Breast epithelium (tissue), 4 donors: ENCODE measurements around the gene RFC4. TPM values are rescaled to one million over a fixed set of nuclear protein-coding genes. Genes with fewer than 3 reads are reported as not detected.

Experiments
- DNase-seq, 2 donors: peaks; one replicate each; pipeline ENCODE4 v3.0.0-alpha.2; 2019; ENCODE audit warnings: low spot score in 2 of 2
- H3K27ac ChIP-seq, 2 donors: fragments of 200-600 bp; sonication (generic) in 1 of 2; one replicate each; pipeline ENCODE4 v1.5.1; 2016 to 2019; ENCODE audit warnings: mild to moderate bottlenecking in 1 of 2
- H3K27me3 ChIP-seq, 2 donors: fragments of 200-600 bp; sonication (generic) in 1 of 2; one replicate each; pipeline versions ENCODE4 v1.5.1 to v1.6.0; 2017 to 2019; ENCODE audit warnings: control low read depth in 1 of 2, mild to moderate bottlenecking in 1 of 2
- H3K36me3 ChIP-seq: fragments of 200-600 bp; one replicate; pipeline ENCODE4 v1.5.1; 2019
- H3K4me1 ChIP-seq, 2 donors: fragments of 200-600 bp; sonication (generic); one replicate each; pipeline ENCODE4 v1.5.1; 2016 to 2019; ENCODE audit warnings: control low read depth in 1 of 2
- H3K4me3 ChIP-seq, 3 donors: fragments of 200-600 bp; sonication (generic); 1 replicate in 2 of 3; 2 replicates in 1 of 3; pipeline ENCODE4 v1.5.1; 2016 to 2019; ENCODE audit warnings: mild to moderate bottlenecking in 3 of 3, moderate library complexity in 2 of 3
- H3K9me3 ChIP-seq, 2 donors: fragments of 200-600 bp; sonication (generic) in 1 of 2; one replicate each; pipeline ENCODE4 v1.5.1; 2016 to 2019; ENCODE audit warnings: control low read depth in 1 of 2
- POLR2A ChIP-seq: fragments of 450-650 bp; IDR thresholded peaks from one replicate; pipeline ENCODE4 v1.6.1; 2016; ENCODE audit warnings: antibody characterized with exemption, mild to moderate bottlenecking, moderate library complexity
- POLR2AphosphoS5 ChIP-seq, 3 donors: sonication (generic); formaldehyde crosslinking; IDR thresholded peaks; one replicate each; pipeline ENCODE4 v1.6.1; 2017; ENCODE audit warnings: antibody characterized with exemption in 3 of 3
- intact Hi-C: fragments of 100-400 bp; cut with DNase I; formaldehyde crosslinking; loops from one replicate; pipeline ENCODE4 v1.15.1; 2023; ENCODE audit warnings: low total_unique reads
- total RNA-seq, 3 donors: library from RNA; depleted of rRNA; stranded (reverse); fragments of >200 nt; gene quantifications; one replicate each; pipeline ENCODE4 v1.1.0, GENCODE V29; 2016
- TF ChIP-seq, protein P1 (sequence below), 3 donors: fragments of 450-650 bp; IDR thresholded peaks; one replicate each; pipeline ENCODE4 v1.5.1; 2016 to 2017; ENCODE audit warnings: antibody characterized with exemption in 3 of 3, mild to moderate bottlenecking in 3 of 3, moderate library complexity in 3 of 3

The RFC4 gene
- total RNA-seq, 3 donors from 2014 or later, result 8.5 to 14.5 (median 10.8) TPM

DNA sequence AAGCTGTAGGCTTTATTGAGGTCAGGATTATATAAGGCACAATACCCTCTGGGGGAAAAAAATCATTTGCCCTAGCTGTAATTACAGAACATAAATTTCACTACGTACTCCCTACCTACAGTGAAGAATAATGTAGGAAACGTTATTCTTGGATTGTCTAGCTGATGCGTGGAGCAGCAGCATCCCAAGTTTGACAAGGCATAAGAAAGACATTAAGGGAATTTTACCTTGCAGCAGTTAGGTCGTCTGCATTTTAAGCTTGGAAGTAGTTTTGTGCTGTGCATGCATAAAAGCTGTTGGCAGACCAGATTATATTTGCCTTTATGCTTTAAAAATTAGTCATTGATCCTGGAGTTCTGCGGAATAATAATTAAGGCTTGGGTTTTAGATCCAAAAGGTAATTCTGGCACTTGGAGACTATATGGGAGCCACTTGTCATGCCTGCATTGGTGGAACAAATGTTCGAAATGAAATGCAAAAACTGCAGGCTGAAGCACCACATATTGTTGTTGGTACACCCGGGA lies 20.7 kb downstream of the RFC4 start:
- intact Hi-C loops, result no loop called here
- H3K27ac ChIP-seq, result no peak overlapping the region
- peaks cover 7 to 12% of the 10 kb centered on the region in 2 donors for H3K4me1 ChIP-seq
- no peak for DNase-seq
- H3K9me3 ChIP-seq, result no peaks in the 10 kb centered on the region
- H3K4me3 ChIP-seq, result peak overlapping the region; percentile 82 to 99 (median 94)
- H3K36me3 ChIP-seq, result peaks cover 15% of the 10 kb centered on the region
- H3K27me3 ChIP-seq, result no peaks in the 10 kb centered on the region
- no peak for TF ChIP-seq POLR2A
- TF ChIP-seq POLR2AphosphoS5 (IDR thresholded peaks at IDR 0.05), result no peak
- TF ChIP-seq, protein P1, sequence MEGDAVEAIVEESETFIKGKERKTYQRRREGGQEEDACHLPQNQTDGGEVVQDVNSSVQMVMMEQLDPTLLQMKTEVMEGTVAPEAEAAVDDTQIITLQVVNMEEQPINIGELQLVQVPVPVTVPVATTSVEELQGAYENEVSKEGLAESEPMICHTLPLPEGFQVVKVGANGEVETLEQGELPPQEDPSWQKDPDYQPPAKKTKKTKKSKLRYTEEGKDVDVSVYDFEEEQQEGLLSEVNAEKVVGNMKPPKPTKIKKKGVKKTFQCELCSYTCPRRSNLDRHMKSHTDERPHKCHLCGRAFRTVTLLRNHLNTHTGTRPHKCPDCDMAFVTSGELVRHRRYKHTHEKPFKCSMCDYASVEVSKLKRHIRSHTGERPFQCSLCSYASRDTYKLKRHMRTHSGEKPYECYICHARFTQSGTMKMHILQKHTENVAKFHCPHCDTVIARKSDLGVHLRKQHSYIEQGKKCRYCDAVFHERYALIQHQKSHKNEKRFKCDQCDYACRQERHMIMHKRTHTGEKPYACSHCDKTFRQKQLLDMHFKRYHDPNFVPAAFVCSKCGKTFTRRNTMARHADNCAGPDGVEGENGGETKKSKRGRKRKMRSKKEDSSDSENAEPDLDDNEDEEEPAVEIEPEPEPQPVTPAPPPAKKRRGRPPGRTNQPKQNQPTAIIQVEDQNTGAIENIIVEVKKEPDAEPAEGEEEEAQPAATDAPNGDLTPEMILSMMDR (IDR thresholded peaks at IDR 0.05), result no peak

DNA sequence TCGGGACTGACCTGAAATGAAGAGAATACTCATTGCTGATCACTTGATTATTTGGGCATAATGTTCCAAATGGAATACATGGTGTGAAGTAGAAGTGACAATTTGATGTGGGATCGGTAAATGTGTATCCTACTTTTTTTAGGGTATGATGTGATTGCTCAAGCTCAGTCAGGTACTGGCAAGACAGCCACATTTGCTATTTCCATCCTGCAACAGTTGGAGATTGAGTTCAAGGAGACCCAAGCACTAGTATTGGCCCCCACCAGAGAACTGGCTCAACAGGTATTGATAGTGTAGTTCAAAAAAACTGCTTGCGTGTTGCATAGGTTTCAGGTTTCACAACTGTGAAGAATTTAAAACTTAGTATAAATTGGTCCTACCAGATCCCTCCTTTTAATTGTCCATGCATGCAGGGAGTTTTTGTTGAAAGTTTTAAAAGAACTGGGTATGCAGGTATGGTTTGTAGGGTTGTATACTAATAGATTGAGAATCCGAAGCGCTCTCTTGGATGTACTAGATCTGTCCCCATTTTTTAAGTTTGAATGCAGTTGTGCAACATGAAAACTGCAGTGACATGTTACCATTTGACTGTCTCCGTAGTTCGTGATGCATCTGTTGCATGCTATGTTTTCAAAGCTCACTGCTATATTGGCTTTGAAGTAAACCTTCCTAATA lies 21.3 kb downstream of the RFC4 start:
- Histone ChIP-seq H3K36me3 (peaks cover 15% of the 10 kb centered on the region), H3K27me3 (no peaks in the 10 kb centered on the region), H3K9me3 (no peaks in the 10 kb centered on the region), H3K27ac (peak overlapping the region; percentile 9 to 99), H3K4me1 (peaks cover 7 to 12% of the 10 kb centered on the region in 2 donors), H3K4me3 (peak overlapping the region; percentile 82 to 99 (median 94))
- DNase-seq, result no peak
- TF ChIP-seq, protein P1 (IDR thresholded peaks at IDR 0.05), result no peak
- TF ChIP-seq POLR2AphosphoS5 (IDR thresholded peaks at IDR 0.05) (no peak), POLR2A (no peak)
- intact Hi-C loops, result no loop called here

DNA sequence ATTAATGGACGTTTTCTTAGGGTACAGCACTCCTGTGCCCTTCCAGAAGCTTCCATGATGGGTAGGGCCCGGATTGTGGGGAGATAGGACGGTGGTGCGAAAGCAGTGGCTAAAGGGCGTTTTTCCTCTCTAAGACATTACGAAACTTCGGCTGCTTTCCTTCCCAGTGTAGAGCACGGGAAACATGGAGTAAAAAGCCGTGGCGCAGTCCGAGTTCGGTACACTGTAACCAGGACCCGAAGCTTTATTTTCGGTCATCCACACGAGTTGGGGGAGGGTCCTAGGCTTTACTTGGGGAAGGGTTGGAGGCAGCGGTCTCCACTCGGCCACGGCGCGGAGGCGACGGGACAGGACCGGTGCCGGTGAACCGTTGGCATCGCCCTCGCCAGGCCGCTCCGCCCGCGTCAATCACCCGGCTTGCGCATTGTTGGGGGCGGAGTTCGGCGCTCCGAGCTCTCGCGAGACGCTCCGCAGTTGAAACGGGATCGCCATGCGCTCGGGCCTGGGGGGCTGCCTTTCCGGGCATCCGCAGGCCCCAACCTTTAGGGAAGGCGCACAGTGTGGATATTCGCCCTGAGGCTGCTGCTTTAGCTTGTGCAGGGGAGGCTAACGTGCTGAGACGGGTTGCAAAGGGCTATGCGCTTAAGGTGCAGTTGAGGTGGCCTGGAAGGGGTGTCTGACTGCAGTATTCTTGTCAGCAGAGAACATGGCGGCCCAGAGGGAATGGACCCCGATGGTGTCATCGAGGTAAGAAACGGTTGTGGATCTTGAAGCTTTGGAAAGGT lies 22.4 kb downstream of the RFC4 start:
- Histone ChIP-seq H3K9me3 (no peaks in the 10 kb centered on the region), H3K36me3 (peaks cover 15% of the 10 kb centered on the region), H3K27ac (peak overlapping the region; percentile 96 to 99), H3K4me3 (peak overlapping the region; percentile 82 to 99 (median 94)), H3K27me3 (no peaks in the 10 kb centered on the region), H3K4me1 (peaks cover 7 to 12% of the 10 kb centered on the region in 2 donors)
- TF ChIP-seq, protein P1 (IDR thresholded peaks at IDR 0.05), result no peak
- no peak for TF ChIP-seq POLR2A
- peak; percentile 52 to 85 (median 85) for TF ChIP-seq POLR2AphosphoS5 (IDR thresholded peaks at IDR 0.05)
- intact Hi-C loops, result no loop called here
- peak; percentile 68 to 87 for DNase-seq

DNA sequence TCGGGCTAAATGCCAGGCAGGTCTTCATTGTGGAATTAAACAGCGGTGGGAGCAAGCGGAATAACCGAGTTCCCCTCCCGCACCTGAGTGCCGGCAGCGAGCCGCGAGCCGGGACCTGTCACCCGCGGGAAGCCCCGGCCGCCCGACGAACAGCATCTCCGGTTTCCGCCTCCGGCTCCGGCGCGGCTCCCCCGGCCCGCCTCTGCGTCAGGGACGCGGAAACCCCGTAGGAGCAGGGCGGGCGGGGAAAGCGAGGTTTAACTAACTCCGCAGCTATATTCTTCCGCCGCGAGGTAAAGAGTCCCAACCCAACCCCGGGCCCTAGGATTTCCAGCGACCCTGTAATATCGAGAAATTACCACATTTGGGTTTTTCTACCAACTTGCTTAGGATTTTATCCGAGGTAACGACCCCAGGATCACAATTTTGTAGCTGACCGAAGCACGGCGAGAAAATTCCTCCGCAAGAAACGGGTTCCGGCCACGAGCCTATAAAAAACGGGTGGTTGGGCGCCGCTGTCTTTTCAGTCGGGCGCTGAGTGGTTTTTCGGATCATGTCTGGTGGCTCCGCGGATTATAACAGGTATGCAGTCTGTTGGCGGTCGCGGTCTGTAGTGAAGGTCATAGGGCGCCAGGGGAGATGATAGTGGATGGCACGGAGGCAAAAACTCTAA lies 23.1 kb downstream of the RFC4 start, which contains the start of gene EIF4A2:
TSS of gene EIF4A2 (plus strand) at position 520 of the 673 bp plus-strand sequence. CDS start at position 554, 34 bp downstream.
- Histone ChIP-seq H3K4me3 (peak within 1 kb of the TSS; percentile 82 to 99 (median 94)), H3K27me3 (no peaks in the 10 kb centered on the region), H3K36me3 (peaks cover 15% of the 10 kb centered on the region), H3K9me3 (no peaks in the 10 kb centered on the region), H3K27ac (peak within 1 kb of the TSS; percentile 96 to 99), H3K4me1 (peaks cover 7 to 12% of the 10 kb centered on the region in 2 donors)
- TF ChIP-seq POLR2A, result peak; percentile 96
- TF ChIP-seq POLR2AphosphoS5 (IDR thresholded peaks at IDR 0.05), result peak; percentile 93 to 98 (median 98)
- TF ChIP-seq, protein P1 (IDR thresholded peaks at IDR 0.05), result no peak
- intact Hi-C loops, result no loop called here
- peak; percentile 77 to 92 for DNase-seq
